Activated naive CD4-positive, alpha-beta T cell treated with anti-CD3 and anti-CD28 coated beads, Interleukin-2, amount 10 ng/mL, durations not matched to agents 7 days and 5 days (primary cell): ENCODE results near the gene LRRC4C.

ENCODE experiments used
- CTCF ChIA-PET: fragments of 350-600 bp; sonication (Branson Sonifier 250); formaldehyde crosslinking; loops from one replicate; lab custom pipeline; 2021; ENCODE audit warnings: antibody characterized with exemption; lab: Charles Lee
- DNase-seq: peaks from one replicate; pipeline ENCODE4 v3.0.0-alpha.2; 2020
- H3K27ac Mint-ChIP-seq: one replicate; pipeline ENCODE4 v1.8.0; 2021; ENCODE audit warnings: mild to moderate bottlenecking, moderate library complexity, mixed read lengths
- H3K27me3 Mint-ChIP-seq: one replicate; pipeline ENCODE4 v1.8.0; 2021; ENCODE audit warnings: mild to moderate bottlenecking, mixed read lengths
- H3K36me3 Mint-ChIP-seq: one replicate; pipeline ENCODE4 v1.8.0; 2021; ENCODE audit warnings: mixed read lengths
- H3K4me1 Mint-ChIP-seq: one replicate; pipeline ENCODE4 v1.8.0; 2021; ENCODE audit warnings: mixed read lengths
- H3K4me3 Mint-ChIP-seq: one replicate; pipeline ENCODE4 v1.8.0; 2021; ENCODE audit warnings: mild to moderate bottlenecking, moderate library complexity, mixed read lengths
- H3K9me3 Mint-ChIP-seq: one replicate; pipeline ENCODE4 v1.8.0; 2021; ENCODE audit warnings: mixed read lengths

LRRC4C gene

DNA sequence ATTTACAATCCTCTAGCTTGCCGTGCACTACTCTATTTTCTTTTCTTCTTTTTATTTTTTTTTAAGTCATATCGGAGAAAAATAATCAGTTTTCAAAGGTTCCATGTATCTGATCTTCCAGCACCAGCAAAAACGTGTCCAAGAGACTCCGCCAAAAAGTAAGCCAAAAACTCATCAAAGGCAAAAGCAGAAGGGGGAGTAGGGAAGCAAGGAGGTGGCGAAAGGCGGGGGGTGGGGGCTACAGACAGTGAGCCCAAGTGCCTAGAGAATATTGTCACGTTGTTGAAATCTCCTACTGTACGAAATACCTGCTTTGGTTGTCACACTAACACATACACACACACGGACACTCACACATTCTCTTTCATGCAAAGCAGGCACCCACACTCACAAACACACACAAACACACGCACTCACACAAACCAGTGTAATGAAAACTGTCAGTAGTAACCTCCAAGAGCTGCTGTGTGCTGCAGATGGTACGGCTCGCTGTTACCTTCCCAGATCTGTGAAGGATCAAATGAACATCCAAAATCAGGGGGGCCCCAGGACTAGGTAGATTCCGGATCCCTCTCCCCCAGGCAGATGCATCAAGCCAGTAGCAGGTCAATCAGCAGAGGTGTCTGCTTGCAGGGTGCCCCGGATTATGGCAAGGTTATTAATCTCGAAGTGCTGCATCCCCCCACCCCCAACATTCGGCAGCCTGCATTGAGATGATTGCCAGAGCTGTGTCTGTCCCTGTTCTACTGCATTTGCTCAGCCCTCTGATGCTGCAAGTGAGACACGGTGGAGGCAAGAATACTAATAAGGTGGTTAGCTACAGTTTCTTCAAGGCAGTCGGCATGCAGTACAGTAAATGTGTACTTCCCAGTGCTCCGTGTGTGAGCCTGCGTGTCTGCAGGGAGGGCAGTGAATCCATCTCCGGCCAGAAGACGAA lies at the start of gene LRRC4C:
TSS of gene LRRC4C (minus strand) at position 188 of the 937 bp plus-strand sequence.
- no peaks in the 10 kb centered on the region for H3K9me3 Mint-ChIP-seq
- CTCF ChIA-PET, result interaction anchor here (0.9 to 2.5 kb wide), 3 partner anchors 1065 to 1823 kb away, joined by 3 to 13 read pairs (median 10); no protein-coding TSS in a partner anchor
- H3K4me1 Mint-ChIP-seq, result no peaks in the 10 kb centered on the region
- no peak within 1 kb of the TSS for H3K4me3 Mint-ChIP-seq
- no peaks in the 10 kb centered on the region for H3K36me3 Mint-ChIP-seq
- H3K27ac Mint-ChIP-seq, result no peak within 1 kb of the TSS
- DNase-seq, result no peak
- peaks cover 10% of the 10 kb centered on the region for H3K27me3 Mint-ChIP-seq

DNA sequence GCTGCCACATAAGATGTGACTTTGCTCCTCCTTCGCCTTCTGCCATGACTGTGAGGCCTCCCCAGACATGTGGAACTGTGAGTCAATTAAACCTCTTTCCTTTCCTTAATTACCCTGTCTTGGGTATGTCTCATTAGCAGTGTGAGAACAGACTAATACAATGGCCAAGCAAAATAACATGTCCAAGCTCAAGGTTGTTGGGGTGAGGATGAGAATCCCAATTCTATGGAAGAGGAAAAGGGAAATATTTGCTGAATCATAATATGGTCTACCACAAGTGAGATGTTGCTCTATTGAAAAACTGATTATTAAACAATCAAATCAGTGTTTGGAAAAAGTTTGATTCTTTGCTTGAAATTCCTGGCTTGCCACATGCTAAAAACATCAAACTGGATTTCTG lies 48.7 kb upstream of the LRRC4C start:
- no peak overlapping the region for H3K27ac Mint-ChIP-seq
- H3K27me3 Mint-ChIP-seq, result no peaks in the 10 kb centered on the region
- DNase-seq, result no peak
- no peaks in the 10 kb centered on the region for H3K4me1 Mint-ChIP-seq
- H3K9me3 Mint-ChIP-seq, result peaks cover 11% of the 10 kb centered on the region
- CTCF ChIA-PET, result no interaction called here
- no peaks in the 10 kb centered on the region for H3K36me3 Mint-ChIP-seq
- H3K4me3 Mint-ChIP-seq, result no peak overlapping the region

GRCh38 chr11:41499429-41499828 lies 40.0 kb upstream of the LRRC4C start:
- Mint-ChIP-seq H3K4me1 (no peaks in the 10 kb centered on the region), H3K36me3 (no peaks in the 10 kb centered on the region), H3K9me3 (peaks cover 5% of the 10 kb centered on the region), H3K27ac (no peak overlapping the region), H3K27me3 (no peaks in the 10 kb centered on the region), H3K4me3 (no peak overlapping the region)
- no peak for DNase-seq
- CTCF ChIA-PET, result no interaction called here

GRCh38 chr11:41498726-41499125 lies 39.3 kb upstream of the LRRC4C start:
- Mint-ChIP-seq H3K36me3 (no peaks in the 10 kb centered on the region), H3K9me3 (peaks cover 5% of the 10 kb centered on the region), H3K4me3 (no peak overlapping the region), H3K4me1 (no peaks in the 10 kb centered on the region), H3K27ac (no peak overlapping the region), H3K27me3 (no peaks in the 10 kb centered on the region)
- CTCF ChIA-PET, result no interaction called here
- no peak for DNase-seq

- CTCF ChIA-PET, result no interaction called here
Observed at GRCh38 chr11:41497974-41498373, 38.5 kb upstream of the LRRC4C start.

DNA sequence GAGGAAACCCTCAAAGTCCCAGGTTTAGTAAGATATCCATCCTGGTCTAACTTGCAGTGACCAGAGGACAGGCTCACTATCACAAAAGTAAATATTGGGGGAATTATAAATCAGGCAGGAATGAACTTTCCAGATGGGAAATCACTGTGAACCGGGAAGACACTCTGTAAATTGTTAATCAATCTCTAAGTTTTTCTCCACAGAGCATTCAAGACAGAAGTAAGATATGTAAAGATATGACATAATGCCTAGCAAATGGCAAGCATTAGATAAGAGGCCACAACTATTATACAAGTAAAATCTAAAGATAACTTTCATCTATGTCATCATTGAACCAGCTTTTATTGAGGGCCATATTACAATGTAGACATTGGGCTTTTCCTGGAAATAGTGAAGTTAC lies 35.3 kb upstream of the LRRC4C start:
- CTCF ChIA-PET, result no interaction called here
- Mint-ChIP-seq H3K4me3 (no peak overlapping the region), H3K27ac (no peak overlapping the region), H3K9me3 (peaks cover 2% of the 10 kb centered on the region), H3K27me3 (no peaks in the 10 kb centered on the region), H3K36me3 (no peaks in the 10 kb centered on the region), H3K4me1 (no peaks in the 10 kb centered on the region)
- DNase-seq, result no peak

More at GRCh38 chr11:41497974-41498373, 38.5 kb upstream of the LRRC4C start:
- no peaks in the 10 kb centered on the region for H3K36me3 Mint-ChIP-seq
- H3K4me1 Mint-ChIP-seq, result no peaks in the 10 kb centered on the region
- H3K27me3 Mint-ChIP-seq, result no peaks in the 10 kb centered on the region
- no peak overlapping the region for H3K4me3 Mint-ChIP-seq
- no peak overlapping the region for H3K27ac Mint-ChIP-seq
- DNase-seq, result no peak
- peaks cover 5% of the 10 kb centered on the region for H3K9me3 Mint-ChIP-seq

- no peak for DNase-seq
- H3K36me3 Mint-ChIP-seq, result no peaks in the 10 kb centered on the region
- CTCF ChIA-PET, result no interaction called here
- no peaks in the 10 kb centered on the region for H3K27me3 Mint-ChIP-seq
- H3K27ac Mint-ChIP-seq, result no peak overlapping the region
- H3K4me1 Mint-ChIP-seq, result no peaks in the 10 kb centered on the region
- peaks cover 14% of the 10 kb centered on the region for H3K9me3 Mint-ChIP-seq
- H3K4me3 Mint-ChIP-seq, result no peak overlapping the region
Observed at GRCh38 chr11:41486424-41486823, 27.0 kb upstream of the LRRC4C start.

DNA sequence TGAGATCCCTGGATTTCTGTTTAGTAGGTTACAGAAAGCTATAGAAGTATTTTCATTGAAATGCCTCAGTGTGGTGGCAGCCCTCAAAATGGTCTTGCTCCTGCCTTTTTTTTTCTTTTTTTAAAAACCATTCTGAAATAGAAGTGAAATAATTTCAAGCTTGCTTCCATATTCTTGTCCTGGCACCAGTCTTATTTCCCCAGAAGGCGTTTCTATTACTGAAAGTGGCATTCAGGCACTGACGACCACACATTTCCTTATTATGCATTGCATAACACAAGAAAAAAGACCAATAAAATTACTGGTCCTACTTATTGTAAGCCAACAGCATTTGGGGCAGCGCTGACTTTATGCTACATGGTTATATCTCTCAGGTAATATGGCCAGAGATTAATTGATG lies 24.5 kb upstream of the LRRC4C start:
- no peak for DNase-seq
- Mint-ChIP-seq H3K4me3 (no peak overlapping the region), H3K9me3 (peaks cover 8% of the 10 kb centered on the region), H3K36me3 (no peaks in the 10 kb centered on the region), H3K4me1 (no peaks in the 10 kb centered on the region), H3K27me3 (no peaks in the 10 kb centered on the region), H3K27ac (no peak overlapping the region)
- CTCF ChIA-PET, result no interaction called here

DNA sequence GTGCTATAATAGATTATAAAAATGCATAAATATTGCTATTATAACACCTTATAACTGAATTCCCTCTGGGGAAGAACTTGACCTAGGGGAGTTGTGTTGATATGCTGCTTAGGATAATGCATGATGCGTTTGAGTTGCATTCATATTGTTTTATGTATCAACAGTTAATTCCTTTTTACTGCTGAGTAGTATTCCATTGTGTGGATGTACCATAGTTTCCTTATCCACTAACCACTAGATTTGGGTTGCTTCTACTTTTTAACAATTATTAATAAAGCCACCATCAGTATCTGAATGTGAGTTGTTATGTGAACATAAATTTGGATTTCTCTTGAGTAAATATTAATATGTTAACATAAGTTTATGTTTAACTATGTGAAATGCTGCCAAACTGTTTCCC lies 19.7 kb upstream of the LRRC4C start:
- Mint-ChIP-seq H3K4me1 (no peaks in the 10 kb centered on the region), H3K4me3 (no peak overlapping the region)
- CTCF ChIA-PET, result no interaction called here

DNA sequence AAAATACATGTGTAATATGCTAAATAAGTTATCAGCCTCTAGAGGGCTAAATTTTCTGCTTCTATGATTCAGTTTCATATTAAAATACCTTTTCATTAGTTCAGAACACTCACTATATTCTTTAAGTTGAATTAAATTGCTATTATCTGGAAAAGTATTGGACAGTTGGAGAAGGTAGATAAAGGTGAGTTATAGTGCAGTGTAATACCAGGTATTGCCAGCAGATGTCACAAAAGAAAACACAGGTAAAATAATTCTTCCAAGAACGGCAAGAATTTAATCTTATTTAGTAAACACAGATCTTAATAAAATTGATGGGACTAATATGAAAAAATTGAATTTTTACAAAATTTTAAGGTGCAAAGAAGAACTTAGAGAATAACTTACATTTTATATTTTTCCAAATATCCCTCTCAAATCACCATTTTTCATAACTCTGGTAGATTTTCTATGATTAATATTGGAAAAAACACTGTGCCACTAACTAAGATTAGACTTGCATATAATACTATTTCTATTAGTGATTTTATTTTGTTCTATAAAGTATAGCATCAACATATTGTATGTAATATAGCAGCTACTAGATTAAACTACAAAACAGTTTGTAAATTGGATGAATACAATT lies 1.7 kb upstream of the LRRC4C start:
- CTCF ChIA-PET, result interaction anchor here (0.6 to 2.5 kb wide), 5 partner anchors 8 to 1822 kb away, joined by 3 to 13 read pairs (median 3); no protein-coding TSS in a partner anchor
- Mint-ChIP-seq H3K27ac (no peak overlapping the region), H3K9me3 (no peaks in the 10 kb centered on the region), H3K36me3 (no peaks in the 10 kb centered on the region), H3K4me3 (no peak overlapping the region), H3K27me3 (peaks cover 10% of the 10 kb centered on the region), H3K4me1 (no peaks in the 10 kb centered on the region)
- DNase-seq, result no peak

More for the DNA sequence above, 19.7 kb upstream of the LRRC4C start:
- Mint-ChIP-seq H3K9me3 (peaks cover 5% of the 10 kb centered on the region), H3K27ac (no peak overlapping the region), H3K27me3 (no peaks in the 10 kb centered on the region), H3K36me3 (no peaks in the 10 kb centered on the region)
- no peak for DNase-seq

DNA sequence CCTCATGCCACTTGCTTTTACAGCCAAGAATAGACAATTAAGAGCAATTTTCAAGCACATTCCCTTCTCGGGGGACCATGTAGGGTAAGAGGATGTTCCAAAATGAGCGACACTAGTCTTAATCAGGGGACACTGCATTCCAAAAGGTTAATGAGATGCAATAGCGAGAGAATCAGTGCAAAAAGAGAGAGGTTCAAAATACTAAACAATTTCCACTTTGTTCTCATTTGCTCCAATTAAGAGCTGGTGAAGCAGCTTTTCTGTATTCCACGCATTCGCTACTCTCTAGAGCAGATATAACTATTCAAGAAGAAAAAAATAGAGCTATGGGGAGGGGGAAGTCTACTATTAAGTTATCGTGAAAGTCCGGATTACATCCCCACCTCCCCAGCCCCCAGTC lies 811 bp downstream of the LRRC4C start:
- Mint-ChIP-seq H3K36me3 (no peaks in the 10 kb centered on the region), H3K9me3 (no peaks in the 10 kb centered on the region), H3K27me3 (peaks cover 10% of the 10 kb centered on the region), H3K4me1 (no peaks in the 10 kb centered on the region), H3K4me3 (no peak overlapping the region), H3K27ac (no peak overlapping the region)
- no peak for DNase-seq
- CTCF ChIA-PET, result no interaction called here

GRCh38 chr11:41458154-41458553 lies 1.3 kb downstream of the LRRC4C start:
- H3K27me3 Mint-ChIP-seq, result peaks cover 10% of the 10 kb centered on the region
- no peaks in the 10 kb centered on the region for H3K9me3 Mint-ChIP-seq
- H3K27ac Mint-ChIP-seq, result no peak overlapping the region
- CTCF ChIA-PET, result no interaction called here
- no peaks in the 10 kb centered on the region for H3K36me3 Mint-ChIP-seq
- H3K4me3 Mint-ChIP-seq, result no peak overlapping the region
- no peaks in the 10 kb centered on the region for H3K4me1 Mint-ChIP-seq
- DNase-seq, result no peak

GRCh38 chr11:41457216-41458014 lies 2.0 kb downstream of the LRRC4C start:
- DNase-seq, result no peak
- peaks cover 10% of the 10 kb centered on the region for H3K27me3 Mint-ChIP-seq
- H3K4me1 Mint-ChIP-seq, result no peaks in the 10 kb centered on the region
- no peak overlapping the region for H3K27ac Mint-ChIP-seq
- H3K9me3 Mint-ChIP-seq, result no peaks in the 10 kb centered on the region
- no peaks in the 10 kb centered on the region for H3K36me3 Mint-ChIP-seq
- CTCF ChIA-PET, result no interaction called here
- H3K4me3 Mint-ChIP-seq, result no peak overlapping the region

GRCh38 chr11:41456269-41456668 lies 3.2 kb downstream of the LRRC4C start:
- CTCF ChIA-PET, result no interaction called here
- Mint-ChIP-seq H3K4me3 (no peak overlapping the region), H3K27me3 (peaks cover 10% of the 10 kb centered on the region), H3K27ac (no peak overlapping the region), H3K9me3 (no peaks in the 10 kb centered on the region), H3K36me3 (no peaks in the 10 kb centered on the region), H3K4me1 (no peaks in the 10 kb centered on the region)
- DNase-seq, result no peak
